ENCODE results near the gene SKI. TPM values are rescaled to one million over a fixed set of nuclear protein-coding genes. Genes with fewer than 3 reads are reported as not detected.

The SKI gene
- total and polyA plus RNA-seq, 2 of the 4 experiments (the other 2 are of a cell fraction) = 2.3 to 20.1 TPM

DNA sequence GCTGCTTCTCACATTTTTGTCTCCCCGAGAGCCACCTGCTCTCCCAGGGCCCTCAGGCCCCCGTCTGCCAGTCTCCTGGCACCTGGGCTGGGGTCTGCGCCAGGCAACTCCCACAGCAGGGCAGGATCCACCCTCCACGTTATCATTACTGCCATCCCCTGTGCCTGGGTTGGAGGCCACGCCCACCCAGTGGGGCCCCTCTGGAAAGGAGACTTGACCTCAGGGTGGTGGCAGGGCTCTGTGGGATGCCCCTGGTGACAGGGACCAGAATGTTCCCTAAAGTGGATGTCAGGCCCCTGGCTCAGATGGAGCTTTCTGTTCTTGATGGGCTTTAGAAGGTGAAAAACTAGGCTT is 66.6 kb downstream of the SKI start:
- WGBS, 2 experiments (ENCODE audit: extremely low coverage in 2 of 2, insufficient read length in 1 of 2) = 100% methylated on average over 3 of the region's 5 CpGs; no CpG with 5 or more reads in 1 of the 2 experiments
- no peak overlapping the region for H4K91ac ChIP-seq (ENCODE audit: insufficient read depth, low read depth, low read length)
- H3K9me1 ChIP-seq (ENCODE audit: insufficient read depth, low read length) = peaks cover 47% of the 10 kb centered on the region
- dilution Hi-C loops (cut with HindIII; ENCODE audit: low sequenced_read_pairs, unreplicated experiment) = no loop called here
- no peak overlapping the region for H3K56ac ChIP-seq (ENCODE audit: extremely low read depth, insufficient read depth, low read length)
- no peak overlapping the region for H2BK120ac ChIP-seq (ENCODE audit: low read depth, low read length)
- no peak overlapping the region for H2AFZ ChIP-seq (replicated peaks; ENCODE audit: low read length, poor library complexity)
- H3K4me1 ChIP-seq (ENCODE audit: control insufficient read depth, insufficient read depth, low read length) = peaks cover 54% of the 10 kb centered on the region
- H3K14ac ChIP-seq (replicated peaks; ENCODE audit: low read depth, low read length) = no peak overlapping the region
- TF ChIP-seq RFX5 (IDR thresholded peaks at IDR 0.05; ENCODE audit: low read depth, low read length) = no peak
- TF ChIP-seq POLR2A (IDR thresholded peaks at IDR 0.05; ENCODE audit: low read depth, low read length) = no peak
- TF ChIP-seq SMC3 (IDR thresholded peaks at IDR 0.05; ENCODE audit: low read depth, low read length) = no peak
- TF ChIP-seq NFE2L2 (IDR thresholded peaks at IDR 0.05; ENCODE audit: low read depth, low read length) = no peak
- TF ChIP-seq FOS (IDR thresholded peaks at IDR 0.05; ENCODE audit: low read depth, low read length) = no peak
- no peak for TF ChIP-seq CHD1 (IDR thresholded peaks at IDR 0.05; ENCODE audit: low read depth, low read length)
- no peak for TF ChIP-seq RCOR1 (IDR thresholded peaks at IDR 0.05; ENCODE audit: insufficient replicate concordance, low read length)
- TF ChIP-seq MAZ (IDR thresholded peaks at IDR 0.05; ENCODE audit: borderline replicate concordance, low read depth, low read length) = no peak
- no peak for TF ChIP-seq MAFK (IDR thresholded peaks at IDR 0.05; ENCODE audit: low read depth, low read length)
- no peak for TF ChIP-seq MXI1 (IDR thresholded peaks at IDR 0.05; ENCODE audit: borderline replicate concordance, low read depth, low read length)
- TF ChIP-seq CEBPB (IDR thresholded peaks at IDR 0.05; ENCODE audit: low read depth, low read length) = no peak
- no peak for TF ChIP-seq RAD21 (IDR thresholded peaks at IDR 0.05; ENCODE audit: low read length)
- TF ChIP-seq, protein P1, sequence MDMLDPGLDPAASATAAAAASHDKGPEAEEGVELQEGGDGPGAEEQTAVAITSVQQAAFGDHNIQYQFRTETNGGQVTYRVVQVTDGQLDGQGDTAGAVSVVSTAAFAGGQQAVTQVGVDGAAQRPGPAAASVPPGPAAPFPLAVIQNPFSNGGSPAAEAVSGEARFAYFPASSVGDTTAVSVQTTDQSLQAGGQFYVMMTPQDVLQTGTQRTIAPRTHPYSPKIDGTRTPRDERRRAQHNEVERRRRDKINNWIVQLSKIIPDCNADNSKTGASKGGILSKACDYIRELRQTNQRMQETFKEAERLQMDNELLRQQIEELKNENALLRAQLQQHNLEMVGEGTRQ (IDR thresholded peaks at IDR 0.05; ENCODE audit: low read depth, low read length) = no peak
- TF ChIP-seq BHLHE40 (IDR thresholded peaks at IDR 0.05; ENCODE audit: low read depth, low read length) = no peak
- TF ChIP-seq, protein P2, sequence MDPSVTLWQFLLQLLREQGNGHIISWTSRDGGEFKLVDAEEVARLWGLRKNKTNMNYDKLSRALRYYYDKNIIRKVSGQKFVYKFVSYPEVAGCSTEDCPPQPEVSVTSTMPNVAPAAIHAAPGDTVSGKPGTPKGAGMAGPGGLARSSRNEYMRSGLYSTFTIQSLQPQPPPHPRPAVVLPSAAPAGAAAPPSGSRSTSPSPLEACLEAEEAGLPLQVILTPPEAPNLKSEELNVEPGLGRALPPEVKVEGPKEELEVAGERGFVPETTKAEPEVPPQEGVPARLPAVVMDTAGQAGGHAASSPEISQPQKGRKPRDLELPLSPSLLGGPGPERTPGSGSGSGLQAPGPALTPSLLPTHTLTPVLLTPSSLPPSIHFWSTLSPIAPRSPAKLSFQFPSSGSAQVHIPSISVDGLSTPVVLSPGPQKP (IDR thresholded peaks at IDR 0.05; ENCODE audit: borderline replicate concordance, low read depth, low read length) = no peak
- TF ChIP-seq, protein P3, sequence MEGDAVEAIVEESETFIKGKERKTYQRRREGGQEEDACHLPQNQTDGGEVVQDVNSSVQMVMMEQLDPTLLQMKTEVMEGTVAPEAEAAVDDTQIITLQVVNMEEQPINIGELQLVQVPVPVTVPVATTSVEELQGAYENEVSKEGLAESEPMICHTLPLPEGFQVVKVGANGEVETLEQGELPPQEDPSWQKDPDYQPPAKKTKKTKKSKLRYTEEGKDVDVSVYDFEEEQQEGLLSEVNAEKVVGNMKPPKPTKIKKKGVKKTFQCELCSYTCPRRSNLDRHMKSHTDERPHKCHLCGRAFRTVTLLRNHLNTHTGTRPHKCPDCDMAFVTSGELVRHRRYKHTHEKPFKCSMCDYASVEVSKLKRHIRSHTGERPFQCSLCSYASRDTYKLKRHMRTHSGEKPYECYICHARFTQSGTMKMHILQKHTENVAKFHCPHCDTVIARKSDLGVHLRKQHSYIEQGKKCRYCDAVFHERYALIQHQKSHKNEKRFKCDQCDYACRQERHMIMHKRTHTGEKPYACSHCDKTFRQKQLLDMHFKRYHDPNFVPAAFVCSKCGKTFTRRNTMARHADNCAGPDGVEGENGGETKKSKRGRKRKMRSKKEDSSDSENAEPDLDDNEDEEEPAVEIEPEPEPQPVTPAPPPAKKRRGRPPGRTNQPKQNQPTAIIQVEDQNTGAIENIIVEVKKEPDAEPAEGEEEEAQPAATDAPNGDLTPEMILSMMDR (conservative IDR thresholded peaks at IDR 0.05; ENCODE audit: low read depth, low read length) = no peak
- ChIA-PET CTCF (no interaction called here), POLR2A (ENCODE audit: unreplicated experiment) (no interaction called here)
- in situ Hi-C loops (cut with MboI; ENCODE audit: low sequenced_read_pairs) = loop anchor here (5.0 kb wide), 1 partner anchor 57 kb away; no protein-coding TSS in a partner anchor
- no peak overlapping the region for H3K23ac ChIP-seq (ENCODE audit: low read depth, low read length)
- no peak overlapping the region for H4K8ac ChIP-seq (ENCODE audit: low read depth in 2 of 2, low read length in 2 of 2)
- no peak overlapping the region for H2BK5ac ChIP-seq (ENCODE audit: low read depth, low read length, poor library complexity, severe bottlenecking)
- DNase-seq = no peak
- intact Hi-C loops (cut with micrococcal nuclease) = no loop called here
- H3K18ac ChIP-seq (ENCODE audit: low read depth, low read length) = no peak overlapping the region
- peaks cover 6% of the 10 kb centered on the region; the same call in 1 of the 2 replicates for H3K36me3 ChIP-seq (ENCODE audit: control insufficient read depth, insufficient read depth, low read length)
- H3K27me3 ChIP-seq (ENCODE audit: control insufficient read depth, insufficient read depth, low read length) = no peaks in the 10 kb centered on the region
- H3K9me3 ChIP-seq (ENCODE audit: control insufficient read depth, insufficient read depth, low read length) = no peaks in the 10 kb centered on the region
- no peak overlapping the region for H3K4me3 ChIP-seq (ENCODE audit: insufficient read depth, low read depth, low read length)
- peaks cover 58% of the 10 kb centered on the region for H4K20me1 ChIP-seq (ENCODE audit: insufficient read depth, low read length)
- H3K4ac ChIP-seq (ENCODE audit: low read depth, low read length) = no peak overlapping the region
- no peak overlapping the region for H2BK20ac ChIP-seq (ENCODE audit: low read depth, low read length)
- H3K27ac ChIP-seq (ENCODE audit: insufficient read depth, low read length) = peak overlapping the region; percentile 53; the same call in 1 of the 2 replicates
- H3K9ac ChIP-seq (ENCODE audit: low read depth, low read length) = no peak overlapping the region
- H4K5ac ChIP-seq (ENCODE audit: low read depth, low read length) = no peak overlapping the region
- H3K79me1 ChIP-seq (ENCODE audit: low read depth in 1 of 2, low read length in 2 of 2) = peaks cover 6 to 93% of the 10 kb centered on the region in 2 experiments; a peak in 3 of 4 replicates
- no TSS peak for BruUV-seq (replicated peaks)
- H2BK15ac ChIP-seq (ENCODE audit: low read depth, low read length) = no peak overlapping the region
- H3K4me2 ChIP-seq (ENCODE audit: low read depth, low read length) = no peak overlapping the region
- no peak overlapping the region for H2AK5ac ChIP-seq (ENCODE audit: low read depth, low read length)
- H2AK9ac ChIP-seq (replicated peaks; ENCODE audit: low read depth, low read length, poor library complexity) = peak overlapping the region; percentile 13
- no peak for ATAC-seq (ENCODE audit: low read depth)
